ENCODE data around the gene DUSP19. TPM values are rescaled to one million over a fixed set of nuclear protein-coding genes. Genes with fewer than 3 reads are reported as not detected.

Gene DUSP19
- total RNA-seq, 1 donor from 2014 or later = 0.58 TPM

Other genes starting within 250 kb of the DUSP19 start
- gene FRZB, start 212.1 kb upstream of the DUSP19 start, total RNA-seq = 0.17 TPM in 1 of 2 replicates, not detected in the other
- gene NCKAP1, start 40.3 kb upstream of the DUSP19 start, total RNA-seq = 155 and 189 TPM in 2 replicates
- 11.2 and 16.6 TPM in 2 replicates for gene NUP35, start 45.7 kb downstream of the DUSP19 start, total RNA-seq

Data from kidney epithelial cell (primary cell).